Heart left ventricle (tissue), 13 donors: ENCODE measurements around the gene IRF2.

Experiments
- POLR2A ChIP-seq, 2 donors: fragments of 450-650 bp; IDR thresholded peaks; one replicate each; pipeline ENCODE4 v1.6.1; 2017; ENCODE audit warnings: antibody characterized with exemption in 2 of 2, mild to moderate bottlenecking in 2 of 2, moderate library complexity in 2 of 2
- TF ChIP-seq, protein P1 (sequence below), 12 donors: fragments of 200-600 bp; sonication (generic) in 4 of 12; IDR thresholded peaks; one replicate each; pipeline versions ENCODE4 v1.5.0 to v1.8.0; 2018 to 2022; ENCODE audit warnings: antibody characterized with exemption in 12 of 12, mild to moderate bottlenecking in 5 of 12
- donor health status: ischemic (EF 13 %, LVEDD 7.1; RV severe dilation, severe dysfunction).
- donor health status: DM: no; HTN: yes; CAD: no.
- donor health status: DM: no; HTN: no; CAD: no.
- donor health status: ischemic (EF 25% LVEDD 6.9; RV normal size, moderate dysfunction).
- donor health status: ischemic (EF 25% LVEDD 5.7; RV mildly dilated, moderate dysfunction).
- donor health status: ischemic (EF 35%, LVEDD 5.7; RV mildly dilated, moderate dysfunction).
- donor health status: nonischemic (EF 11% LVEDD 7.7; RV severe dilation, severe dysfunction).
- donor health status: DM: yes; HTN: yes; CAD: no.
- donor health status: PGD.
- donor health status: ischemic (EF 29% LVEDD 5.4; RV normal size, mild dysfunction).
- donor health status: nonischemic (EF 23%, LVEDD 6.1; RV moderate dilation, normal function).

DNA sequence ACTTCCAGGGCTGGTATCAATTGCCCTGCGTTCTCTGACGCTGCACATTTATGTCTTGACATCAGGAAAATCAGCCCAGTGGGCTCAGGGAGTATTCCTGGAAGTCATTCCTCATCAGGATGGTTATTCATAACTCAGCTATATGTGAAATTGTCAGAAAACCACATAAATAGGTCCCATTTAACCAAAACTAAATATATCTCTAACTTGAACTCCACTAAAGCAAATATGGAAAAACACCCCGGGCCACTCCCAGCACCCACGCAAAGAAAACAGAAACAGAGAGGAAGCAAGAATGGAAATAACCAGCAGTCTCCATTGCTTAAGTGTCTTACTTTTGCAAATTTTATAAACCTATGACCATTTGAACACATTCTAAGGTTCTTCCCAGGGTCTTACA, 112.0 kb downstream of the IRF2 start:
- TF ChIP-seq, protein P1, sequence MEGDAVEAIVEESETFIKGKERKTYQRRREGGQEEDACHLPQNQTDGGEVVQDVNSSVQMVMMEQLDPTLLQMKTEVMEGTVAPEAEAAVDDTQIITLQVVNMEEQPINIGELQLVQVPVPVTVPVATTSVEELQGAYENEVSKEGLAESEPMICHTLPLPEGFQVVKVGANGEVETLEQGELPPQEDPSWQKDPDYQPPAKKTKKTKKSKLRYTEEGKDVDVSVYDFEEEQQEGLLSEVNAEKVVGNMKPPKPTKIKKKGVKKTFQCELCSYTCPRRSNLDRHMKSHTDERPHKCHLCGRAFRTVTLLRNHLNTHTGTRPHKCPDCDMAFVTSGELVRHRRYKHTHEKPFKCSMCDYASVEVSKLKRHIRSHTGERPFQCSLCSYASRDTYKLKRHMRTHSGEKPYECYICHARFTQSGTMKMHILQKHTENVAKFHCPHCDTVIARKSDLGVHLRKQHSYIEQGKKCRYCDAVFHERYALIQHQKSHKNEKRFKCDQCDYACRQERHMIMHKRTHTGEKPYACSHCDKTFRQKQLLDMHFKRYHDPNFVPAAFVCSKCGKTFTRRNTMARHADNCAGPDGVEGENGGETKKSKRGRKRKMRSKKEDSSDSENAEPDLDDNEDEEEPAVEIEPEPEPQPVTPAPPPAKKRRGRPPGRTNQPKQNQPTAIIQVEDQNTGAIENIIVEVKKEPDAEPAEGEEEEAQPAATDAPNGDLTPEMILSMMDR (IDR thresholded peaks at IDR 0.05) = no peak
- TF ChIP-seq POLR2A (IDR thresholded peaks at IDR 0.05) = no peak
